IPS-NIHi7 (cell line): ENCODE results near the gene CPNE6.
"Not testable (repeated sequence)": the region's sequence is repeated elsewhere in the genome, so short reads cannot be mapped to it uniquely, and the experiment has no call there.

ENCODE experiments used
- DNase-seq: peaks from one replicate; pipeline ENCODE4 v3.0.0; 2012; ENCODE audit warnings: mixed read lengths; ENCODE audit errors: extremely low spot score

The CPNE6 gene

GRCh38 chr14:24105609-24106239 lies 34.4 kb downstream of the CPNE6 start:
- not testable (repeated sequence) for DNase-seq

GRCh38 chr14:24106672-24107271 lies 35.4 kb downstream of the CPNE6 start:
- DNase-seq, result no peak

- no peak for DNase-seq
Measured at GRCh38 chr14:24108336-24108874, 37.0 kb downstream of the CPNE6 start.

- no peak for DNase-seq
Measured at GRCh38 chr14:24110060-24110459, 38.7 kb downstream of the CPNE6 start.

GRCh38 chr14:24110523-24110922 lies 39.2 kb downstream of the CPNE6 start:
- DNase-seq, result no peak

GRCh38 chr14:24113379-24113800 lies 42.0 kb downstream of the CPNE6 start:
- DNase-seq, result no peak

GRCh38 chr14:24113801-24114531 lies 42.6 kb downstream of the CPNE6 start:
- peak; percentile 78 for DNase-seq

- peak; percentile 96 for DNase-seq
Measured at GRCh38 chr14:24114532-24115421, 43.4 kb downstream of the CPNE6 start, which contains the start of the genes DCAF11 and NRL. TSS of gene DCAF11 (plus strand) at chr14:24114777. CDS start at chr14:24115595, 818 bp downstream. TSS of gene NRL (minus strand) at chr14:24114949. CDS start at chr14:24082848, 32,101 bp downstream.

- no peak for DNase-seq
Measured at GRCh38 chr14:24115422-24116127, 44.2 kb downstream of the CPNE6 start.

GRCh38 chr14:24116128-24116814 lies 44.9 kb downstream of the CPNE6 start:
- DNase-seq, result no peak

- no peak for DNase-seq
Measured at GRCh38 chr14:24117179-24117578, 45.8 kb downstream of the CPNE6 start.

GRCh38 chr14:24119691-24120090 lies 48.3 kb downstream of the CPNE6 start:
- no peak for DNase-seq

- no peak for DNase-seq
Measured at GRCh38 chr14:24121210-24121609, 49.8 kb downstream of the CPNE6 start.

- DNase-seq, result no peak
Measured at GRCh38 chr14:24122416-24122815, 51.1 kb downstream of the CPNE6 start.

- no peak for DNase-seq
Measured at GRCh38 chr14:24122898-24123297, 51.5 kb downstream of the CPNE6 start.

GRCh38 chr14:24123424-24124417 lies 52.4 kb downstream of the CPNE6 start:
- no peak for DNase-seq

GRCh38 chr14:24126939-24127338 lies 55.6 kb downstream of the CPNE6 start:
- DNase-seq, result no peak

GRCh38 chr14:24127673-24128072 lies 56.3 kb downstream of the CPNE6 start:
- no peak for DNase-seq
